D721Med (cell line): ENCODE data around the gene COL25A1.
A peak's percentile ranks its signal among the peaks of the same experiment; 100 is the strongest.

Experiments
- DNase-seq: peaks from one replicate; pipeline ENCODE4 v3.0.0; 2011; ENCODE audit warnings: low spot score; ENCODE audit not compliant: insufficient read length
- FAIRE-seq: peaks from 2 replicates; lab custom pipeline; 2011; peaks lifted over from hg19 to GRCh38; lab: Jason Lieb, UNC
- TF ChIP-seq, protein P1 (sequence below): IDR thresholded peaks from 2 replicates; pipeline ENCODE4 v1.5.1; 2012; ENCODE audit warnings: mild to moderate bottlenecking, control low read depth; ENCODE audit not compliant: insufficient read depth; ENCODE audit errors: missing control alignments

Gene COL25A1

DNA sequence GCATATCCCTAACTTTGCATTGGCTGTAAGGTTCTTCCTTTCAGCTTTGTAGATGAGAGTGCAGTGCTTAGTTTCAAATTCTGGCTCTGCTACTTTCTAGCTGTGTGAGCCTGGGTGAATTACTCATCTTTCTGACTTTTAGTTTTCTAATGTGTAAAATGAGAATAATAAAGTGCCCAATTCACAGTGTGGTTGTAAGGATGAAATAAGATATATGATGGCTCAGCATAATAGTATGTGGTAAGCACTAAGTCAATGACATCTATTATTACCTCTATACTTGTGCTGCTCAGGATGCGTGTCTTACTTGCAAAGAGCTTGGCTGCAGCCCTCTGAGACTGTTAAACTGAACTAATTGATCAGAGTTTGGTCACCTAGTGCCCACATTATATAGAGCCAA is 509.0 kb downstream of the COL25A1 start:
- FAIRE-seq: no peak
- TF ChIP-seq, protein P1, sequence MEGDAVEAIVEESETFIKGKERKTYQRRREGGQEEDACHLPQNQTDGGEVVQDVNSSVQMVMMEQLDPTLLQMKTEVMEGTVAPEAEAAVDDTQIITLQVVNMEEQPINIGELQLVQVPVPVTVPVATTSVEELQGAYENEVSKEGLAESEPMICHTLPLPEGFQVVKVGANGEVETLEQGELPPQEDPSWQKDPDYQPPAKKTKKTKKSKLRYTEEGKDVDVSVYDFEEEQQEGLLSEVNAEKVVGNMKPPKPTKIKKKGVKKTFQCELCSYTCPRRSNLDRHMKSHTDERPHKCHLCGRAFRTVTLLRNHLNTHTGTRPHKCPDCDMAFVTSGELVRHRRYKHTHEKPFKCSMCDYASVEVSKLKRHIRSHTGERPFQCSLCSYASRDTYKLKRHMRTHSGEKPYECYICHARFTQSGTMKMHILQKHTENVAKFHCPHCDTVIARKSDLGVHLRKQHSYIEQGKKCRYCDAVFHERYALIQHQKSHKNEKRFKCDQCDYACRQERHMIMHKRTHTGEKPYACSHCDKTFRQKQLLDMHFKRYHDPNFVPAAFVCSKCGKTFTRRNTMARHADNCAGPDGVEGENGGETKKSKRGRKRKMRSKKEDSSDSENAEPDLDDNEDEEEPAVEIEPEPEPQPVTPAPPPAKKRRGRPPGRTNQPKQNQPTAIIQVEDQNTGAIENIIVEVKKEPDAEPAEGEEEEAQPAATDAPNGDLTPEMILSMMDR: no peak

DNA sequence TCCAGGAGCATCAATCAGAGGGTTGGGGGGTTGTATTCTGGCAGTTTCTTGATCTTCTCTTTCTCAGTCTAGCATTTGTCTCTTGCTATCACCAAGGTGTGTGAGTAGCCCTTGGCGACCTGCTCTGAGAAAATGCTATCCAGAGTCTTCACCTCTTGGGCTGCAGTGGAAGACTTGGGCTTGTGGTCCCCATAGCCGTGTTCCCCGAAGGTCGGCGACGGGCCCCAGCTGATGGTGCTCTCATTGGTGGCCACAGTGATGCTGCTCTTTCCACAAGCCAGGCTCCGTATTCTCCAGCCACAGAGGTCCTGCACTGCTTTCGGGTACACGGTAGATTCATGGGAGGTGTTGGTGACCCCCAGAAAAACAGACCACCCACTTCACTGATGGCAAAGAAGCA is 513.7 kb downstream of the COL25A1 start:
- FAIRE-seq (no peak), DNase-seq (no peak)
- TF ChIP-seq, protein P1: no peak

More for the DNA sequence above, 509.0 kb downstream of the COL25A1 start:
- DNase-seq: no peak

DNA sequence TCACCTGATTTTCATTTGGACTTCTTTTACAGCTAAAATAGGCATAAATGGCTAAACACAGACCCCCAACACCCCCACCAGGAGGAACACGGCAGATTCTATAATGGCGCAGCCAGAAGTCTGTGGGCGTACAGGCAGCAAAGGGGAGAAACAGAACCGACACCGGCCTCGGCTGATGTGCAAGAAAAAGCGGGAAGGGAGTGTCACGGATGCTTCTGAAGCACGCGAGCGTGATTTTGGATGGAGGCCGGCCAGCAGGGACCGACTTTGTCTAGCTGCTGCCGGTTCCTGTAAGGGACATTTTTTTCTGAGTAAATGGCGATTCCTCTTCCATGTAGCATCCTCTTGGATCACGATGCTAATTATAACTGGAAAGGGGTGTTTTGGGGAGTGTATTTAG is 514.7 kb downstream of the COL25A1 start:
- DNase-seq (no peak), FAIRE-seq (no peak)
- TF ChIP-seq, protein P1: no peak

DNA sequence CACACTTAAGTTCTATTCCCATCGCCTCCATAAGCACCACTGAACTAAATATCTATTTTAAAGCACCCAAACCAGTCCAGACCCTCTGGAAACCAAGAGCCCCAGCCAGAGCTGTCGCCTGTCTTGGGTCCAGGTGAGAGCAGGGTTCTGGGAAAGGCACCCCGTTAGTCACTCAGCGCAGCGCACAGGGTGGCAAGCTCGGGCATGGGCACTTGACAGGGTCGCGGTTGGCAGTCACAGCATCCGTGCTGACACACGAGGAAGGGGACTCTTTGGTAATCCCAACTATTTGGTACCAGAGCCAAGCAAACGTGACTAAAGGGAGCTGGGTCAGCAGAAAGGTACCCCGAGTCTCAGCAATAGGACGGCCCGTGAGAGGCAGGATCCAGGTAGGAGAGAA is 515.4 kb downstream of the COL25A1 start:
- FAIRE-seq (no peak), DNase-seq (no peak)
- TF ChIP-seq, protein P1: no peak

DNA sequence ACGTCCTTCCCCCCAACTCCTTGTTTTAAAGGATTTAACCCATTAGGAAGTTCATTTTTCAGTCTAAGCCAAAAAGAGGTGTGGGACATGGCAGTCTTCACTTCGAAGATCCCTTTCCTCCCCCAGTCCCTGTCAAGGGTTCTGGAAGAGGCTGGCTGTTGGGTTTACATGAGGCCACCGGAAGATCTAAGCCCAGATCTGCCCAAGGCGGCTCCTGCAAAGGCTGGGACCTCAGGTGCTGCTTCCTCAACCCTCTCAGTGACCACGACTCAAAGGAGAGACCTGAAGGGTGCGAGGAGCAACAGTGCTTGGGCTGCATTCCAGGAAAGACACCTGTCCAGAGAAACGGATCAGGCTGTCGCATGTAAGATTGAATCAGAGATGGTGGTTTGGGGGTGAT is 516.1 kb downstream of the COL25A1 start:
- no peak for FAIRE-seq
- no peak for DNase-seq
- TF ChIP-seq, protein P1: no peak

DNA sequence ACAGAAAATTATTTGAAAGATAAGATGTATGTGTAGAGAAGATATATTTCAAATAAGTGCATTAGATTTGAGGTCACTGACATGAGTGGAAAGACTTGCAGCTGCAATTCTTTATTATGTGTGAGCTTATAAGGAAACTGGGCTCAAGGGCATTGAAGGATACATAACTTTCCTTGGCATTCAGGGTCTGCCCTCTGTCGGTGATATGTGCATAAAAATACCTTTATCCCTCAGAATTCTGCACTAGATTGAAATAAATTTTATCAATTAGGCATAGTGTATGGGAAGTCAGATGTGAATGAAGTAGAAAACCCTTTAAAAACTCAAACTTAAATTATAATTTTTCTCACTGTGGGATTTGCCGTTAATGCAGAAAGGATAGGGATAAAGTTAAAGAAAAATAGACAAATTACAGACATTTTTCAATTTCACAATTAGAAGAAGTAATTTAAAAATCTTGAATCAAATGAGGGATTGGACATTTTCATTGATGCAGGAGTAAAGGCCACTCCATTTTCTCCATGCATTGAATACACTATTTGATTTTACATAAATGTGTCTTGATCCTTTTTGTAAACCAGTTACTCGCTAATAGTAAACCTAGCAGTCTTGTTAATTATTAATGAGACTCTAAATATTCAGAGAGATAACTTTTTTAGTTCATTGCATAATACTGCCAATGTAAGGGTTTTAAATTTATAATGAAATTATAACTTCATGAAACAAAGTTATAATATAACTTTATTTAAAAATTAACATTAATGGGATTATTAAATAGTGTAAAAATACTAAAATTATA is 518.6 kb downstream of the COL25A1 start:
- TF ChIP-seq, protein P1: peak; percentile 50
- no peak for FAIRE-seq
- DNase-seq: no peak

DNA sequence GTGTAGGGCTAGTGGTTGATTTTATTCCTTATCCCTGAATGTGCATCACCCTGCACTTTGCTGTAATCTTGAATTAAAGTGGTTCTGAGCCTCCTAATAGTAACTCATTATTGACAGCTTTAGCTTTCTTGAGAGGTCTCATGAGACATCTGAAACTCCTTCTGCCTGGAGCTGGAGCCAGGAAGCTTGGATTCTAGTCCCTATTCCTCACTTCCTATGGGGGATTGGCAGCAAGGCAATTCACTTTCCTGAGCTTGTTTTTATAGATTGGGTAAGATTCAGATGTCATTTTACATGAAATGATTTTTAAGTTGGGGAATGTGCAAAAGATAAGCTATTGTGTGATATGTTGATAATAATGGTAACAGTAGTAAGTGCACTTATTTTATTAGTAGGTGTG is 522.5 kb downstream of the COL25A1 start:
- no peak for FAIRE-seq
- no peak for DNase-seq
- TF ChIP-seq, protein P1: no peak
